HG03460 (cell line): ENCODE data around the gene DKK2.

ENCODE experiments used
- ATAC-seq: cut with Tn5 transposase; IDR thresholded peaks from one replicate; pipeline ENCODE4 v1.9.1; 2021; ENCODE audit not compliant: unreplicated experiment

The DKK2 gene, protein sequence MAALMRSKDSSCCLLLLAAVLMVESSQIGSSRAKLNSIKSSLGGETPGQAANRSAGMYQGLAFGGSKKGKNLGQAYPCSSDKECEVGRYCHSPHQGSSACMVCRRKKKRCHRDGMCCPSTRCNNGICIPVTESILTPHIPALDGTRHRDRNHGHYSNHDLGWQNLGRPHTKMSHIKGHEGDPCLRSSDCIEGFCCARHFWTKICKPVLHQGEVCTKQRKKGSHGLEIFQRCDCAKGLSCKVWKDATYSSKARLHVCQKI

DNA sequence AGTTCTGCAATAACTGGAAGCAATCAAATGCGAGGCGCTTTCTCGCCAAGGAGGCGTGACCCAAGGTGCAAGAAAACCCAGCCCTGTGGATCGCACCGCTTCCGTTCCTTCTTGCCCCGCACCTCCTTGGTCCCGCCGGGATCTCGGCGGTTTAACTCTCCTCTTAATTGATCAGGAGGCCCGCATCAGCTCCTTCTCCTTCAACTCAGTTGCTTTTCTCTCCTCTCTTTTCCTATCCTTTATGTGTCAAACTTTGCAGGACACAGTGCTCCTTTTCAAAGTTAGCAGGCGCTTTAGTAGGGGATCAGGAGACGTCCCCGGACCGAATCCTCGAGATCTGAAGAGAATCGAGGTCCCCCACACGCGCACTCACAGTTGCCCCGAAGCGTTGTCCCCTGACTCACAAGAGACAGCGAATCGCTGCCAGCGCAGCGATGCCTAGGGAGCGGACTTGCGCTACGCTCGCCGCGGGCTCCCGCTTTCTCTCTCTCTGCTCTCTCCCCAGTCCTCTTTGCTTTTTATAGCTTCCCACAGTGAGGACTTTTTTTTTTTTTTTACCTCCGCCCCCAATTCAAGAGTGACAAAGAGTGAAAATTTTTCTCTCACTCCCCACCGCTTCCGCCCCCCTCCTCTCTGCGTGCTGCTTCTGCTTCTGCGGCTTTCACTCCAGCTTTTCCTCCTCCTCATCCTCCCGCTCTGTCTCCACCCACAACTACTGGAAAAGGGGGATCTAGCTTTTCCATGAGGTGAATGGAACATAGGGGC is at the start of gene DKK2:
TSS of gene DKK2 (minus strand) at position 495 of the 765 bp plus-strand sequence. CDS start 722 bp downstream, outside the sequence.
- ATAC-seq: no peak

DNA sequence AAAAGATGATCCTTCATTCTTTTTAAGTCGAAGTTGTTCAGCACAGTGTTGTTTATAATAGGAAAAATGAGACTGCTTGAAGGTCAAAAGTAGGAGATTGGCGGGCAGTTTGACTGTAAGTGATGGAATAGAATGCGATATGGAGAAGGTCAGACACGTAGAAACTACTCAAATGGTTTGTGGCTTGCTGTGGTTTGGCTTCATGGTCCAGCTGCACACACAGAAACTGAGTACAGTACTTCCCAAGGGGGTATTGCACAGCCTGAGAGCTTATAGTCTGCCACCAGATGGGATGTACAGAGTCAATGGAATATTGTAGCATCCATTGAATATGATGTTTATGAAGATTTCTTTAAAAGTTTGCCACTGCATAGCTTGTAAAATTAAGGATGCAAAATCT is 41.1 kb upstream of the DKK2 start:
- ATAC-seq: no peak

DNA sequence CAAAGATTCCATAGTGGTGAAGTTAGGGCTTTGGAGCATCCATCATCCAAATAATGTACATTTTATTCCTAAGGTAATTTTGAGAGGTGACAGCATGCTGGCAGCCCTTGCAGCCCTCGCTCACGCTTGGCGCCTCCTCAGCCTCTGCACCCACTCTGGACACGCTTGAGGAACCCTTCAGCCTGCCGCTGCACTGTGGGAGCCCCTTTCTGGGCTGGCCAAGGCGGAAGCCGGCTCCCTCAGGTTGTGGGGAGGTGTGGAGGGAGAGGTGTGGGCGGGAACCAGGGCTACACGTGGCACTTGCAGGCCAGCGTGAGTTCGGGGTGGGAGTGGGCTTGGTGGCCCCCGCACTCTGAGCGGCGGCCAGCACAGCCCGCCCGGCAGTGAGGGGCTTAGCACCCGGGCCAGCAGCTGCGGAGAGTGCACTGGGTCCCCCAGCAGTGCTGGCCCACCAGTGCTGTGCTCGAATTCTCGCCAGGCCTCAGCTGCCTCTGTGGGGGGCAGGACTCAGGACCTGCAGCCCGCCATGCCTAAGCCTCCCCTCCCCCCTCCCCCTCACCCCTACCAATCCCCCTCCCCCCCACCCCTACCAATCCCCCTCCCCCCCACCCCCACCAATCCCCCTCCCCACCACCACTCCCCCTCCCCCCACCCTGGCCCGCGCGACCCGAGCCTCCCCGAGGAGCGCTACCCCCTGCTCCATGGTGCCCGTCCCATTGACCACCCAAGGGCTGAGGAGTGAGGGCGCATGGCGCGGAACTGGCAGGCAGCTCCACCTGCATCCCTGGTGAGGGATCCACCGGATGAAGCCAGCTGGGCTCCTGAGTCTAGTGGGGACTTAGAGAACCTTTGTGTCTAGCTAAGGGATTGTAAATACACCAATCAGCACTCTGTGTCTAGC is 37.0 kb upstream of the DKK2 start:
- ATAC-seq: no peak

DNA sequence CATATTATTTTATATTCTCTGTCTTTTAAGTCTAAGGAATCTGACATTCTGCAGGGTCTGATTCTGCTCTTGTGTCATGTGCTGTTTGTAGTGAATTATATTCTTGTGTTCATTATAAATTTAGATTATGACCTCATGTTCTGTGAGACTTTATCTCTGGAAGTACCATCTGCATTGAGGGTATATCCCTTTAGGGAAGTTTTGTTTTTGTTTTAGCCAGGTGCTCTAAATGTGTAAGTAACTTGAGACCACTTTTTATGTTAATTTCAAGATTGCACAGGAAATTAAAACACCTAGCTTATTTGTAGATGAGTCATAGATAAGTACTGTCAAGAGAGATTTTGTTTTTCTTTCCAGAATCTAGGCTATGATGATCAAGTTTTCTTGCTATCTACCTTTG is 35.0 kb upstream of the DKK2 start:
- no peak for ATAC-seq

DNA sequence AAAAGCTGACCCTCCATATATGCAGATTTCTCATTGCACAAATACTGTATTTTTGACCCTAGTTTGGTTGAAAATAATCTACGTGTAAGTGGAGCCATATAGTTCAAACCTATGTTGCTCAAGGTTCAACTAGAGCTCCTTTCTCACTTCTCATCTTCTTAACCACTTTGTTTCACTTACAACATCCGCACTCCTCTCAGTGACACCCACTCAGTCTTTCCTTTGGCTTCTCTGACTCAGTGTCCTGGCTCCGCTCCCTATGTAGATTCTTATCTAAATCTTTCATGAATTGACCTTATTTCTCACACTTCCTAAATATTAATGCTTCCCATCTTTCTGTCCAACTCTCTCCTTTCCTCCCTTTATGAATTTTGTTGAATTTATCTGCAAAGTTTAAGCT is 32.9 kb upstream of the DKK2 start:
- no peak for ATAC-seq

DNA sequence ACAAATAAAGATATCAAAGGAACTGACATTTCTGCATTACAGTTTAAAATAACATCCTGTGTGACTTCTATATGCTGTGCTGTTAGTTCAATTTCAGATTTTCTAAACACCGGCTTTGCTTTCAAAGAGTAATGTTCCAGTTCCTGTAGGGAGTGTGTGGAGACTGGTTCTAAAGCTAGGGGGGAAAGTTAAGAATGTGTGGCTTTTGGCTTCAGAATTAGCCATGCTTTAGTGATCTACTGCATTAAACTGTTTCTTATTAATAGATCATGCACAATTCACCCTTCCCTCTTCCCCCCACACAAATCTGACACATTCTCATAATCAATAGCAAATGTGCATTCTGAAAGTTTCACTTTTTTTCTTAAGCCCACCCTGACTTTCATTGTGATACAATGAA is 32.0 kb upstream of the DKK2 start:
- no peak for ATAC-seq

DNA sequence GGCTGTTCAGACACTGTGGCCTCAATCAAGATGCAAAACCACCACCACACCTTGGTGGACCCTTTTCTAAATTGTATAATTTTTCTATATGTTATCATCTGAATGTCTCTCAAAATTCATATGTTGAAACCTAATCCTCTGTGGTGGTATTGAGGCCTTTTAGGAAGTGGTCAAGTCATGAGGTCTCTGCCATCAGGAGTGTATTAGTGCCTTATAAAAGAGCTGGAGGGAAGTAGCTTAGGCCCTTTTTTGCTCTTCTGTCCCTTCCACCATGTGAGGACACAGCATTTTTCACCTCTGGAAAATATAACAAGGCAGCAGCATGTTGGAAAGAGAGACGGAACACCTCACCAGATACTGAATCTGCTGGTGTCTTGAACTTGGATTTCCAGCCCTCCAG is 30.5 kb upstream of the DKK2 start:
- ATAC-seq: no peak

DNA sequence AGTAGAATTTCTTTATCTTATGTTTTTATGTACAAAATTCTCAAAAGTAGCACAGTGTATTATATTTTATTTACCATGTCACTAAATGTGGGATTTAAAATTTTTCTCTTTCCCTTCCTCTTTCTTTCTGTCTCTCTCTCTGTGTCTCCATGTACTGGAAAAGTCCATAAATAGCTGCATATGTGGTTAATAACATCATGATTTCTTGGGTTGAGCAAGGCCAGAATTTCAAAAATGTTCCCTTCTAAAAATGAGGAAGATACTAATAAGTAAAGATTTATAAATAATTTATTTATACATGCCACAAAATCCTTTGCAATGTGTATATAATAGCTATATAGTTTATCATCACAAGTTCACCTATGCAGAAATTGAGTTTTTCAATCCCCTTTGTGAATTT is 29.1 kb upstream of the DKK2 start:
- ATAC-seq: no peak

DNA sequence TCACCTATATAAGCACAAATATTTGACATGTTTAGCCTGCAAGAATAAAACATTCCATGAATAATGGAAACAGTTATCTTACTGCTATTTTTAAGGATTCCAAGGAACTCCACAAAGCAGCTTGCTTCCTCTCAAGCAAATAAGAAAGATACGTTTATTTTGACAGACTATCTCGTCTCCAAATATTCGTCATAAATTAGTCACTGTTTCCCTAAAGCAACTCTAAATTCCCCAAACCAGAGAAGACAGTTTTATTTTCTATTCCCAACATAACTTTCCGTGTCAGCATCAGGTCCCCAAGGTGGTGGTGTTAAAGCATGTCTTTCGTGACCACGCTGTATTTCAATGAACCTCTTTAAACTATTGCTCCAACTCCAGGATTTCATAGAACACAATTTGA is 24.3 kb upstream of the DKK2 start:
- ATAC-seq: no peak

DNA sequence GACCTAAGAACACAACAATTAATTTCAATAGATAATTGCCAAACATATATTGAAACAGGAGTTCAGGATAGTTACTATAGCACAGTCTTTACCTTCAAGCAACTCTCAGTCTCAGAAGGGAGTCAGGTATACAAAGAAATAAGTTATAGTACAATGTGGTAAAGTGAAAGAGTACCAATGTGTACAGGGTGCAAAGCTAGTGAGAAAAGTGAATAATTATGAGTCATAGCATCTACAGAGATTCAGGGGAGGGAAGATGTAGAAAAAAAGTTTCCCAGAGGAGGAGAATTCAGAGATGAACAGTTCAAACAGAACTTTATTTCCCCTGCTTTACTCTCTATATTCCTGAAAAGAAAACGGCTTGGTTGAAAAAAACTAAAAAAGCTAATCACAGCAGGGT is 22.7 kb upstream of the DKK2 start:
- ATAC-seq: no peak

DNA sequence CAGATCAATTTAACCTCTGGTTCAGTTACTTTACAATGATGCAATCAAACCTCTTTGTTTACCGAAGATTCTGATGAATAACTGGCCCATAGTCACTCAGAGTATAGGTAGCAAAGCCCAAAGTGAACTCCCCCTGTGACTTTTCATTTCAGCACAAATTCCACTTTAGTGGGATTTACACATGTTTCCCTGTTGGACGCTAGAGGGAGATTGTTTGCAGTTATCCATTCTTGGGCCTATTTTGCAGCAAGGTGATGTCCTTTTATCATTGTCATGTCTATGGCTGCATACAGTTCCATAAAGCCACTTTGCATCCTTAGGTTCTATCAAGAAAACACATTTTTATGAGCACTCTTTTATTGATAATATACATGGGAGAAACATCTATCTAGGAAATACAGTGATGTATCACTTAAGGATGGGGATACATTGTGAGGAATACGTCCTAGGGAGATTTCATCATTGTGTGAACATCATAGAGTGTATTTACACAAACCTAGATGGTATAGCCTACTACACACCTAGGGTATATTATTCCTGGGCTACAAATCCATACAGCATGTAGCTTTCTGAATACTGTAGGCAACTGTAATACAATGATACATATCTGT is 14.5 kb upstream of the DKK2 start:
- no peak for ATAC-seq

DNA sequence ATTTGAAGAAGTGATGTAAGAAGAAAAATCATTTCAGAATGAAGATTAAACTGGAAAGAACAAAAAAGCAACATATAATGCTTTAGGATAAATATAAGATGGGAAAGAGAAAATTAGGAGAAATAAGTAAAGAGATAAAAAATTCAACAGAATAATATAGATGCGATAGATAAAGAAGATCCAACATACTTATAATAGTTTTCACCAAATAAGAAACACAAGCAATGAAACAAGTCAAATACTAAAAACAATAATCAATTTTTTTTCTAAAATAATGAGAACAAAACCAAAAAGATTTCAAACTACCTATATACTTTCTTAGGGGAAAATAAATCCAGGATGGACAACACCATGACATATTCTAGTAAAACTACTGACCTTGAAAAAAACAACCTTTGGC is 10.1 kb upstream of the DKK2 start:
- ATAC-seq: no peak

DNA sequence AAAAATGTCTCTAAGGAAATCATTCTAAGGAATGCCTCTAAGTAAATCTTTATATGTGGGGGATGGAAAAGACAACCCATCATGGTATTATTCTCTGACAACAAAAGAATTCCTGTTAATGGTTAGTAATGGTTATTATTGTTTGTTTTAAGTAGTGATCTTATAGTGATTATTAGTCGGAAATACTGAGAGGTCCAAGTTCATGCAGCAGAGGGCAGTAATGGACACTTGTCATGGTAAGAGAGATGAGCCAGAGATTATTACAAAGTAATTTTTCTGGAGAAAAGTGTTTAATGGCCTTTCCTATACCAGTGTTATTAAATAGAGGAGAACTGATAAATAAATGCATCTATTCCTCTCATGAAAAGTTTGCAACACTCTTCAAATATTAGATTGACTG is 8.1 kb upstream of the DKK2 start:
- ATAC-seq: no peak

DNA sequence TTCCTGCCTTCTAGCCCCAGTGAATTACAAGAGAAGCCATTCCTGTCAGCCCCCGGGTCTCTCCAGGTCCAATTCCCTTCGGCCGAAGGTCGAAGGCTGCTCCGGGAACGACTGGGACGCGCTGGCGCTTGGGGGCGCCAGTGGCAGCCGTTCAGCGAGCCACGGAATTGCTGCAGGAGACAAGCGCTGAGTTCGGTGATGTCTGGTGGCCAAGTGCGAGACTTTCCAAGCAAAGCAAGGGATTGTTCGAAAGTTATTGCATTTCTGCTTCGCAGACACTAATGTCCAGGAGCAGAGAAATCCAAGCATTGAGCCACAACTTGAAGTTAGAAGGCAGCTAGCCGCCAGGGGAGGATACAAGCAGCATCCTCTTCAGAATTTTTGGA is 1.1 kb upstream of the DKK2 start:
- no peak for ATAC-seq

DNA sequence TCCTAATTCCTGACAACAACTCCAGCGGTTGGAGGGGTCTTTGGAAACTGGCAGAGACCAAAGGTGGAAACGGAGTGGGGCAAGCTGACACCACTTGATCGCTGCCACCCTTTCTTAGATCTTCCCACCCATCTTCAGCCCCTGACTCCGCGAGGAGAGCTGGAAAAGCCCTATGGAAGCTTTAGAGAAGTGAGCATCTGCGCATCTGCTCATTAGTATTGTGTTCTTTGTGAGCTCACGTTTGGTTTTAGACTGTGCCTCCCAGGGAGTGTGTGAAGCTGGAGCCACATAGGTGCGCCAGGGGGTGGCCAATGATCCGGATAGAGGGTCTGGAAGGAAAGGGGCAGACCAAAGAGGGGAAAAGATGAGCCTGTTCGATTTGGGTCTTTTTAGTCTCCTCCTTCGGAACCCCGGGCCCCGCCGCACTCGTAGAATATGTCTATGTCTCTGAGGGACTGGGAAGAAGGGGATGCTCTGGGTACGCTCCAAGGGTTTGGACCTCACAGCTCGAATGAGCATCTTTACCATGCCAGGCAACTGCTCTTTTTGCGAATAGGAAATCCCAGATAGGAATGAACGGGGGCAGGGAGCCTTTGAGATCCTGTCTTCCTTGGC is 578 bp upstream of the DKK2 start:
- ATAC-seq: no peak

DNA sequence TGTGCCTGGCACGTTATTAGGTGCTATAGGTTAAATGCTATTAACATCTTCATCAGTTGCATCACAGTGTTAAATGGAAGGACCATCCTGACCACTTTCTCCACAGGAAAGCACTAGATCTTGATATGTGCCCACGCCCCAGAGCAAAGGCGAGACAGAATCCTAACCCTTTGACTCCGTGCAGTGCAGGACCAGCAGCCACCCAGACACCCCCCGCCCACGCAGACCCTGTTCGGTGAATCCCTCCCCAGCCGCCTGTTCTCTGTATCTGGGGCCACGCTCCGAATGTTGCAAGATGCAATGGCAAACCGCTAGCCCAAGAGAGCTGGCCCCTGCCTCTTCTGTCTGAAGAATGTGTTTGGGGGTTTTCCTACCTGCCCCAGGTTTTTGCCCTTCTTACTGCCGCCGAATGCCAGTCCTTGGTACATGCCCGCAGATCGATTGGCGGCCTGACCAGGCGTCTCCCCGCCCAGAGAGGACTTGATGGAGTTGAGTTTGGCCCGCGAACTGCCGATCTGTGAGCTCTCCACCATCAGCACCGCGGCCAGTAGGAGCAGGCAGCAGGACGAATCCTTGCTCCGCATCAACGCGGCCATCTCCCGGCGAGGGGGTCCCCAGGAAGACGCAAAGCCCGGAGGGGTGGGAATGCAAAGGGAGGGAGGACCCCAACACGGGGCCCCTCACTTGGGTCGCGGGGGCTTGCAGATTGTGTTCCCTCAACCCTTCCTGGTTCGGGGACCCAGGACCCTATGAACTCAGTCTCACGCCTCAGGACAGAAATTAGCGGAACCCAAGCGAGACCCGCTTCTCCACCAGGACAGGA is 906 bp downstream of the DKK2 start:
- ATAC-seq: no peak

DNA sequence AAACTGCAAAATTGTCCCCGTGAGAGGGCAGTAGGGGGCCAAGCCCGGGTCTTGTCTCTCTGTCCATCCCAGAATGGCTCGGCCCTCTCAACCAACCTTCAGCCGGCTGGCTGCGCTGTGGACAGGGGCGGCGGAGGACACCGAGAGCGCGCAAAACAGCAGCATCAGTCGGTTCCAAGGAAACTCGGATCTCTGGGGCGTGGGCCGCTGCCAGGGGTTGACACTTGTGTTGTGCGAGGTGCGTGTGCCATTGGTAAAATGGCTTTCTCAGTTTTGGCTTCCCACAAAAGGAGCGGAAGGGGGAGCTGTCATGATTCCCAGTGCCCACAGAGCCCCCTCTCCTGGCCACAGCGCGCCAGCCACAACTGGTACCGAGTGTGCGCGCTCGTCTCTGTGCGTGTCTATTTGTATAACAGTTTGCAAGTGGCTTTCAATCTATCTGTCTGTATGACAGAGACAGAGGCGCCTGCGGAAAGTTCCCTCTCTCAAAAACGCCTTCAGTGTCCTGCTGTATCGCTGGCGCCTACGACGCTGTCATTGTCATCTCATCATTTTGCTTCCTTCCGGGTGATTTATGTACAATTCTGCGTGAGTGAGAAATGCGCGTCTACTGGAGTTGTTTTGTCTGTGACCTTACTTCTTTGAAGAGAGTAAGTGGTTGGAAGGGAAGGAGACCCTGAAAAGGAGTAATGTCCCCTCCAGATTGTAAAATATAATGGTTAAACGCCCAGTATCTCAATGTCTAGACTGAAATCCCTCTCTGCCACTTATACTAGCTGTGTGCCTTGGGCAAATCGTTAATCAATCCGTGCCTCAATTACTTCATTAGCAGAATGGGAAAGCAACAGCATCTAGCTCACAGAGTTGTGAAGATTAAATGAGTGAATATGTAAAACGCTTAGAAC is 1.8 kb downstream of the DKK2 start:
- ATAC-seq: no peak

DNA sequence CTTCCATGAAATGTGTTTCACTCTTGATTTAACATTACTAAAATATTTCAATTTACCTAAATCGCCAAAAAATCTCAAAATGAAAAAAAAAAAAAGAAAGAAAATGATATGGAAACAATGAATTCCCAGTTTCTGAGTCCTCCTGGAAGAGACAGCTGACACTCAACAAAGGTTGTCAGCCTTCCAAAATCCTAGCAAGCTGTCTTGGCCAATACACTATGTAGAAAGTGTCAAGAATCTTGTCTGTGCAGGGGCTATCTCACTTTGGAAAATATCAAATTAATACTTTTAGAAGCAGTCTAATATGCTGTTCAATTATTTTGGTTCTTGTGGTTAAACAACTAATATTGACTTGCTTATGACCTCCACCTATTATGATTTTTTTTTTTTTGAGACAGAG is 8.7 kb downstream of the DKK2 start:
- ATAC-seq: no peak

DNA sequence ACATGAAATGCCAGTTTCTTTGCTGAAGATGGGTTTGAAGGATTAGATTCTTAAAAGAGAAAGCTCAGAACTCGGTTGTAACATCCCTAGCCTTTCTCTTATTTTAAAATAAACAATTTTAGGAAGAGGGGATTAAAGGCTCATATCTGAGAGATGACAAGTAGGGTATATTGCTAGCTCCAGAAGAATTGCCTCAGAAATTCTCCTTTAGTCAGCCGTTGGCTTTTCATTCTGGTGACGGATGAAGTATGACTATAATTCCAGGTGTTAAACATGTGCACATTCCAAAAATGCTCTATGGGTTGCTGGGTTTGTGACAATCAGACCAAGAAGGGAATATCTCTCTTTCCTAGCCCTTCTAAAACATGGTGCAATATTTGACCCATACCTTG is 17.8 kb downstream of the DKK2 start:
- ATAC-seq: no peak
